ENCODE measurements around the gene ADGRV1.
A peak's percentile ranks its signal among the peaks of the same experiment; 100 is the strongest.

Gene ADGRV1

DNA sequence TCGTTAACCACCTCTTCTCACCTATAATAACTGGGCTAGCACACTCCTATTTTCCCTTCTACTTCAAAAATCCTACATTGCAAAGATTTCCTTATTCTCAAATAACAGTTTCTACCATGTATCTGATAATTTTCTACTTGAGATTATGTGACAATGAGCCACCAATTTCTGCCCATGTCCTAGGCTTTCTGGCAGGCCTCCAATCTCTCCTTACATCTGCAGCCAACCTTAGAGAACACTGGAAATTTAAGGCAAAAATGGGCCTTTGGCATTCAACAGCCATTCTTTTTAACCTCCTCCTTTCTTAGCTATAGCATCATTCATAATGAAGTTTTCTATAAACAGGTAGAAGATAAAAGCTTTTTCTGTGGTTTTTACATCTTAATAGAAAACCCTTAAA is 599.4 kb downstream of the ADGRV1 start:
- TF ChIP-seq, protein P1, sequence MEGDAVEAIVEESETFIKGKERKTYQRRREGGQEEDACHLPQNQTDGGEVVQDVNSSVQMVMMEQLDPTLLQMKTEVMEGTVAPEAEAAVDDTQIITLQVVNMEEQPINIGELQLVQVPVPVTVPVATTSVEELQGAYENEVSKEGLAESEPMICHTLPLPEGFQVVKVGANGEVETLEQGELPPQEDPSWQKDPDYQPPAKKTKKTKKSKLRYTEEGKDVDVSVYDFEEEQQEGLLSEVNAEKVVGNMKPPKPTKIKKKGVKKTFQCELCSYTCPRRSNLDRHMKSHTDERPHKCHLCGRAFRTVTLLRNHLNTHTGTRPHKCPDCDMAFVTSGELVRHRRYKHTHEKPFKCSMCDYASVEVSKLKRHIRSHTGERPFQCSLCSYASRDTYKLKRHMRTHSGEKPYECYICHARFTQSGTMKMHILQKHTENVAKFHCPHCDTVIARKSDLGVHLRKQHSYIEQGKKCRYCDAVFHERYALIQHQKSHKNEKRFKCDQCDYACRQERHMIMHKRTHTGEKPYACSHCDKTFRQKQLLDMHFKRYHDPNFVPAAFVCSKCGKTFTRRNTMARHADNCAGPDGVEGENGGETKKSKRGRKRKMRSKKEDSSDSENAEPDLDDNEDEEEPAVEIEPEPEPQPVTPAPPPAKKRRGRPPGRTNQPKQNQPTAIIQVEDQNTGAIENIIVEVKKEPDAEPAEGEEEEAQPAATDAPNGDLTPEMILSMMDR (IDR thresholded peaks at IDR 0.05; ENCODE audit: insufficient read depth, low read length, poor library complexity, severe bottlenecking): no peak
- Histone ChIP-seq H3K27me3 (replicated peaks; ENCODE audit: control insufficient read depth, insufficient read depth, low read length) (no peaks in the 10 kb centered on the region), H3K4me3 (replicated peaks; ENCODE audit: low read depth, low read length) (no peak overlapping the region), H3K36me3 (ENCODE audit: control insufficient read depth, insufficient read depth, low read length) (no peaks in the 10 kb centered on the region)
- no peak for DNase-seq (ENCODE audit: extremely low read depth, insufficient read length)

DNA sequence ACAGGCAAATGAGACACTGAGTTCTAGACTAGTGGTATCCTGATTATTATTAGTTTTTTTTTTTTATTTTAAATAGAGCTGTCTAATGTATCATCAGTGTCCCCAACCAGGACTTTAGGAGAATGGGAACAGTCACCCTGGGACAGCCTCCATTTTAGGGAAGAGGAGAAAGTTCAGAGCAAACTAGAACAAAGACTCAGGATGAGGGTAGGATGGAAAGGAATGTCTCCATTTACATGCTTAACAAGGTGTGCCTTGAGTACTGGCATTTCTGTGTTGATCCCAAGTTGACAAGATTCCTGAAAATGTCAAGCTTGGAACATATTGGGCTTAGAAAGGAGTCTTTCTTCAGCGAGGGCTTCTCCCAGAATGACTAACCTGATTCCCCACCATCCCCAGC is 601.0 kb downstream of the ADGRV1 start:
- Histone ChIP-seq H3K36me3 (ENCODE audit: control insufficient read depth, insufficient read depth, low read length) (no peaks in the 10 kb centered on the region), H3K4me3 (replicated peaks; ENCODE audit: low read depth, low read length) (no peak overlapping the region), H3K27me3 (replicated peaks; ENCODE audit: control insufficient read depth, insufficient read depth, low read length) (no peaks in the 10 kb centered on the region)
- TF ChIP-seq, protein P1 (IDR thresholded peaks at IDR 0.05; ENCODE audit: insufficient read depth, low read length, poor library complexity, severe bottlenecking): no peak
- DNase-seq (ENCODE audit: extremely low read depth, insufficient read length): no peak

DNA sequence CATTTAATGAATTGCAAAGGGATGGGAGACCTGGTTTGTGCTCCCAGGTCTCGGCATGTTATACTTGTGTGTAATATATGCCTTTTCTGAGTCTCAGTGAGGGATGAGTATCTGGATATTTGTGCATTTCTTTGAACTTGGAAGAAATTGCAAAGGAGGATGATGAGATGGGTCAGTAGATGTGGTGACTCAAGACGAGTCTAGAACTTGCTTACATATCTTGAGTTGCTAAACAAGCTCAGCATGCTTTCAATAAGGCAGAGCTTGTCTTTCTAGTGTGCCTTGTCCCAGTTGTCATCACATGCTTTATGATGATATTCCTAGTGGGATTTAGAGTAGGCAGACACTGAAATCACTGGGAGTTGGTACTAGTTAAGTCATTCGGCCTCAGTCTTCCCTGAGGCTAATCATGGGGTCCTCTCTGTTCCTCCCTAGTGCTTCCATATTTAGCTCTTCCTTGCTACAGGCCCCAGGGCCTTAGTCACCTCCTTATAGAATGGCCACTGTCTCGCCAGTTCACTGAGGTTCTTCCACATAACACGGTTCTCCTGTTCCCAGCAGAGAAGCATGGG is 602.2 kb downstream of the ADGRV1 start:
- no peaks in the 10 kb centered on the region for H3K36me3 ChIP-seq (ENCODE audit: control insufficient read depth, insufficient read depth, low read length)
- H3K4me3 ChIP-seq (replicated peaks; ENCODE audit: low read depth, low read length): no peak overlapping the region
- DNase-seq (ENCODE audit: extremely low read depth, insufficient read length): no peak
- H3K27me3 ChIP-seq (replicated peaks; ENCODE audit: control insufficient read depth, insufficient read depth, low read length): no peaks in the 10 kb centered on the region
- TF ChIP-seq, protein P1 (IDR thresholded peaks at IDR 0.05; ENCODE audit: insufficient read depth, low read length, poor library complexity, severe bottlenecking): no peak

DNA sequence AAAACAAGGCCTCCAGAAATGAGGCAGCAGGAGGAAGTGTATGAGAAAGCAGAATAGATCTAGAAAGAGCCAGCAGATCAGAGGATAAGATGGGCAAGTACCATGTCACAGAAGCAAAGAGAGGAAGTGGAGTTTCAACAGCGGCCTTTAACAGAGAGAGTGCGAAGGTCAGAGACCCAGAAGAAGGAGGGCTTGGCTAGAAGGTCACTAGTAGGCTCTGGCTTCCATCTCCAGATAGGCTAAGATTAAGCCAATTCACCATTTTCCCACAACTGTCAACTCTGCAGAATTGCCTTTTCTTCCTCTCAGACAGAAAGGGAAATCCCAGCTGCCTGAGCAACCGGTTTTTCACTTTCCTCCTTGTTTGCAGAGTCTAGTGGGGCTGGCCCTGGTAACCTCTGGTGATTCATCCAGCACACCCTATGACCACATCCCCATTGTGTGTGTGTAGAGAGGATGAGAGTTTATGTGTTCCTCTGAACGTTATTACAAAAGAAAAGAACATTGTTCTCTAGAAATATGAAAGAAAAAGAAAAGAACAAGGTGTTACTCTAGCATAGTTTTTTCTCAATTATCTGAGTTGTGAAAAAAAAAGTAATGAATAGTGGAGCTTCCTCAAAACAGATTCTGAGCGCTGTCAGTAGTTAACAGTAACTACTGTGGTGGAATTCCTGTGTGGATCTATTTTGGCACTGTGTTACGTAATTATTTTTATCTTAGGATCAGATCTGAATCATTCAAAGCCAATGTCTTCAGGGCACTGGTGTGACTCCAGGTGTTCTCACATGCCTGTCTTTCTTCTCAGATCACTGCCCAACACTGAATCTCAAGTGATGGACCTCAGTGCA is 604.2 kb downstream of the ADGRV1 start:
- TF ChIP-seq, protein P1 (IDR thresholded peaks at IDR 0.05; ENCODE audit: insufficient read depth, low read length, poor library complexity, severe bottlenecking): no peak
- Histone ChIP-seq H3K4me3 (replicated peaks; ENCODE audit: low read depth, low read length) (no peak overlapping the region), H3K36me3 (ENCODE audit: control insufficient read depth, insufficient read depth, low read length) (no peaks in the 10 kb centered on the region), H3K27me3 (replicated peaks; ENCODE audit: control insufficient read depth, insufficient read depth, low read length) (no peaks in the 10 kb centered on the region)
- peak; percentile 61 for DNase-seq (ENCODE audit: extremely low read depth, insufficient read length)

DNA sequence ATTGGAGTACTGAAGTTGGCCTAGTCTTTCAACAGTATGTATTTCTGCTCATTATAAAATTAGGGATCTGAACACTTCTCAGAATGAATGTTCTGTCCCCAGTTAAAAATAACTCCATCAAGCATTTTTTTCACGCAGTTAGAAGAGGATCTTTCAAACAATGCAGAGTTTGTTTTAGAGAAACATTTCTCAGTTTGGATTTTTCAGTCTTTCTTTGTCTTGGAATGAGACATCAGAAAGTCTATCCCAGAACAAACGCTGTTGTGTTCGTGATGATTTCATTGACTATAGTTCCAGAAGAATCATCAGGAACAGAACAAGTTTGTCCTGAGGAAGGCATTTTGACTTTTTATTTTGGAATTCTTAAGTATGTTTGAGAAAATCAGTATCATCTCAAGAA is 605.8 kb downstream of the ADGRV1 start:
- TF ChIP-seq, protein P1 (IDR thresholded peaks at IDR 0.05; ENCODE audit: insufficient read depth, low read length, poor library complexity, severe bottlenecking): no peak
- Histone ChIP-seq H3K36me3 (ENCODE audit: control insufficient read depth, insufficient read depth, low read length) (no peaks in the 10 kb centered on the region), H3K27me3 (replicated peaks; ENCODE audit: control insufficient read depth, insufficient read depth, low read length) (no peaks in the 10 kb centered on the region), H3K4me3 (replicated peaks; ENCODE audit: low read depth, low read length) (no peak overlapping the region)
- no peak for DNase-seq (ENCODE audit: extremely low read depth, insufficient read length)

All from GM06990 (cell line).